ELF-1 (cell line): ENCODE results near the gene ARTN.
A peak's percentile ranks its signal among the peaks of the same experiment; 100 is the strongest.

Source experiments
- DNase-seq: peaks from one replicate; pipeline ENCODE4 v3.0.0-alpha.2; 2016; ENCODE audit warnings: low read depth, low spot score

ARTN gene

GRCh38 chr1:43933386-43934100 lies at the start of gene ARTN:
Gene ARTN, plus strand, starts transcription at chr1:43933801. Its CDS starts 1,856 bp downstream, at chr1:43935657.
- peak; percentile 72 for DNase-seq

DNA sequence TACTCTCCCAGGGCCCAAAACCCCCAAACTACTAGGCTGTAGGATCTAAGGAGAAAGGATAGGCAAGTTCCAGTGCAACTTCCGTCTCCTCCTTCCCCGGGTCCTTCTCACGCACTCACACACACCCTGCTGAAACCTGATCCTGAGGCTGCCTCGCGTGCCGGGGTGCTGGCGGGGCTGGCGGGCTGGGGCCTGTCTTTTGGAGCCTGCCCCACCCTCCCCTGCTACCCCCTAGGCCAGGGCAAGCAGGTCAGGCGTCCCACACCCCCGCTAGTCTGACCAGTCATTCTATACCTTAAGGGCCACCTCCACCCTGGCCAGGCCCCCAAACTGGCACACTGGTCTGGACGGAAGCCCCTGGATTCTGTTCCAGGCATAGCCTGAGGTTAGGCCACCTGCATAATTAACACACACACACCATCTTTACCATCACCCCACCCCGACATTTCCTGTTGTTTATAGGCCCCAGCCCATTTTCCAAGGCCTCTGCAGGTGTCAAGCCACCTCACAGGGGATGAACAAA lies 48.3 kb upstream of the ARTN start:
- DNase-seq, result peak; percentile 81

DNA sequence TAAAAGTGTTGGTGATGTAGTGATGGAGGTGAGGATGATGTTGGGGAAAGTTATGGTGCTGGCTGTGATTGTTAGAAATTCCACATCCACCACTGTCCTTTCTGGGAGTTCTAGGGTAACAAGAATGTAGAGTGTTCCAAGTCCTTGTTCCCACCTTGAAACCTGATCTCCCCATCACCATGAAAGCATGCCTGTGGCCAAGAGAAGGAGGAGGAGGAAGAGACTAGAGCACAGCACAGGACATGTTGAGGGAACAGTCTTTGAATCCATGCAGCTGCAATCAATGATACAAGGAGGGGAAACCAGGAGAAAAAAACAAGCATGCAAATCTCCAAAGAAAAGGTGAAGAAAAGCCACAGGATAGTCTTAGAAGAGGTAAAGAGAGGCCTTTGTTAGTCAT lies 45.9 kb upstream of the ARTN start:
- peak; percentile 15 for DNase-seq

- no peak for DNase-seq
Observed at GRCh38 chr1:43890815-43891214, 42.8 kb upstream of the ARTN start.

DNA sequence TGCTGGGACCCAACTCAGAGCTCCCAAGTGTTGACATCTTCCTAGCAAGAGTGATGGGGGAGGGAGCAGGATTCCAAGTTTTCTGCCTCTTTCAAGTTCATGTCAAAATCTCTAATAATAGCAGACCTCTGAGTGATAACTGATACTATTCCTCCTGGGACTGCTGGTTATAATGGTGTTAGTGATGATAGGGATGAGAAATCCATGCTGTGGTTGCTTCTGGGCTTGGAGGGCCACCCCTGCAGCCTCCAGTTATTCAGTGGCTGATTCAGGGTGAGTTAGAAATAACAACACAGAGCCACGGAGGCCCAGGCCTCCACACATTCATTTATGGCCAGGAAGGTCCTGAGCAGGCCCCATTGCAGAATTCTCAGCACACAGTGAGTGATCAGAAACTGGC lies 40.6 kb upstream of the ARTN start:
- DNase-seq, result no peak

- DNase-seq, result no peak
Observed at GRCh38 chr1:43898981-43899380, 34.6 kb upstream of the ARTN start.

DNA sequence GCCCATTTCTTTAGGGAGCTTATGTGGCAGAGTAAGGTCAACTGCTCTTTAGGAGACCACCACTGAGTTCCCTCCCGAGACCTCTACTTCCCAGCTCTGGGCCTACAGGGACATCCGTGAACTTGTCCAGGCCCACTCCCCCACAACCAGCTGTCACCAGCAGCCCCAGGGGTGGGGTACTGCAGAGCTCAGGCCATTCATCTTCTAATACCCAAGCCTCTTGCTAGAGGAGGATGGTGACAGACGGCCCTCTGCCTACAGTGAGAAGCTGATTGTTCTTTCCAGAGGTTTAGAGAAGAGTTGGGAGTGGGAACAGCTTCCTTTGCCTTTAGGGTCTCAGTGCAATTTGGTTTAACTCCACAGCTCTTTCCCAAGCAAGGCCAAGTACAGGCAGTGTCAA lies 33.2 kb upstream of the ARTN start:
- DNase-seq, result no peak

- no peak for DNase-seq
Observed at GRCh38 chr1:43901196-43901961, 32.2 kb upstream of the ARTN start.

DNA sequence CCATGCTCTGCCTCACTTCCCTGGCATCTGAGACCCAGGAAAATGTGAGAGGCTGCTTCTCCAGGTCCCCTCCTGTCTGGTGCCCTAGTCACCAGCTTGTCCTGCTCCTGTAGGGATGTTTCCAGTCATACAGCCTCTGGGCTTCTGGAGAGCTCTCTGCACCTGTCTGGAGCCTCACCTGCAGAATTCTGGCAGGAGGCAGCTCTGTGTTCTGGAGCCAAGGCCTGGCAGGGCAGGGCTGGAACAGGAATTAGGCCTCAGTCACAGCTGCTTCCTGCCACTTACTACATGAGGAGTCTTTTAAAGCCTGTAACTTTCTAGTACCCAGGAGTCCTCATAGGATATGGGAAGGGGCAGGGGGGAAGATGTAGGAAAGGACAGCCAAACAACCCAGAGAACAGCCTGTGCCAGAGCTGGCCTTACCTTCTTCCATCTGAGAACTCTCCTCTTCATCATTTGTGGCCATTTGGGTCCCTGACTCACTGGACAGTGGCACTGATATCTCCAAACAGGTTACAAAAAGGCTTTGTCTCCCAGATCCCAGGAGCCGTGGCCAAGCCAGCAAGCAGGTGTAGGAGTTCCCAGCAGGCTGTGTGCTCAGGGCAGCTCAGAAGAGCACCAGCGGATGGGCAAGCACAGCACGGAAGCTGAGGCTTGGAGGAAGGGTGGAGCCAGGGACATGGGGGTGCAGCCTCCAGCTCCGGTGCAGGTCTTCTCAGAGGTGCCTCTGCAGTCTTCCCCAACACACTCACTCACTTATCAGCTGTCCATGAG lies 31.4 kb upstream of the ARTN start:
- no peak for DNase-seq

DNA sequence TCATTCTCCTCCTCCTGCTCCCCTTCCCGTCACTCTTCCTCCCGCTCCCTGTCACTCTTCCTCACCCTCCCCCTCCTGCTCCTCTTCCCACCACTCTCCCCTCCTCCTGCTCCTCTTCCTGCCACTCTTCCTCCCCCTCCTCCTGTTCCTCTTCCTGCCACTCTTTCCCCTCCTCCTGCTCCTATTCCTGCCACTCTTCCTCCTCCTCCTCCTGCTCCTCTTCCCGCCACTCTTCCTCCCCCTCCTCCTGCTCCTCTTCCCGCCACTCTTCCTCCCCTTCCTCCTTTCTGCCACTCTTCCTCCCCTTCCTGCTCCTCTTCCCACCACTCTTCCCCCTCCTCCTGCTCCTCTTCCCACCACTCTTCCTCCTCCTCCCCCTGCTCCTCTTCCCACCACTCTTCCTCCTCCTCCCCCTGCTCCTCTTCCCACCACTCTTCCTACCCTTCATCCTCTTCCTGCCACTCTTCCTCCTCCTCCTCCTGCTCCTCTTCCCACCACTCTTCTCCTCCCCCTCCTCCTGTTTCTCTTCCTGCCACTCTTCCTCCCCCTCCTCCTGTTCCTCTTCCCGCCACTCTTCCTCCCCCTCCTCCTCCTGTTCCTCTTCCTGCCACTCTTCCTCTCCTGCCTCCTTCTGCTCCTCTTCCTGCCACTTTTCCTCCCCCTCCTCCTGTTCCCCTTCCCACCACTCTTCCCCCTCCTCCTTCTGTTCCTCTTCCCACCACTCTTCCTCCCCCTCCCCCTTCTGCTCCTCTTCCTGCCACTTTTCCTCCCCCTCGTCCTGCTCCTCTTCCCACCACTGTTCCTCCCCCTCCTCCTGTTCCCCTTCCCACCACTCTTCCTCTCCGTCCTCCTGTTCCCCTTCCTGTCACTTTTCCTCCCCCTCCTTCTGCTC lies 28.7 kb upstream of the ARTN start:
- no peak for DNase-seq

DNA sequence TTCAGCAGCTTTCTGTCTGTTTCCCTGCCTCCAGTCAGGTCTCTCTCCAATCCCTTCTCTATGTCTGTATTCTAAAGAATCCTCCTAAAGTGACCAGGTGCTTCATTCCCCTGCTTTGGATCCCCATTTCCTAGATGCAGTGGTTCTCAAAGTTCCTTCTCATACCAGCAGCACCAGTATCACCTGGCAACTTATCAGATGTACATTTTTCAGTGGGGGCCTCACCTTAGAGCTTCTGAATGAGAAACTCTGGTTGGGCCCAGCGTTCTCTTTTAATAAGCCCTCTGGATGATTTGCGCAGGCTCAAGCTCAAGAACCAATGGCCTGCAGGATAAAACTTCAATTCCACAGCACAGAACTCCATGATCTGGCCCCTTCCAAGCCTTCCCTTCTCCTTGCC lies 25.4 kb upstream of the ARTN start:
- no peak for DNase-seq

DNA sequence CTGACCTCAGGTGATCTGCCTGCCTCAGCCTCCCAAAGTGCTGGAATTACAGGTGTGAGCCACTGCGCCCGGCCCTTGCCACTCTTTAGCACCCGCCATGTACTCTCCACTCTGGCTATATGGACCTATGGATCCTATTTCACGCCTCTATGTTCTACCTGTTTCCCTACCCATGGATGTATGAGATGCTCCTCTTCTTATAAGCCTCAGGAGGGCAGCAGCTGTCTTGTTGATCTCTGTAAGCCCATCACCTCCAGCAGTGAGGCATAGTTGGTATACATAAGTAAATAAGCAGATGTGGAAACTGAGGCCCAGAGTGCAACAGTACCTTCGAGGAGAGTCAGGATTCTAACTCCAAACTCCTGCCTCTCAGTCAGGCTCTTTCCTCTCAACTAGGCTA lies 24.7 kb upstream of the ARTN start:
- DNase-seq, result no peak

- DNase-seq, result no peak
Observed at GRCh38 chr1:43910343-43910742, 23.3 kb upstream of the ARTN start.

DNA sequence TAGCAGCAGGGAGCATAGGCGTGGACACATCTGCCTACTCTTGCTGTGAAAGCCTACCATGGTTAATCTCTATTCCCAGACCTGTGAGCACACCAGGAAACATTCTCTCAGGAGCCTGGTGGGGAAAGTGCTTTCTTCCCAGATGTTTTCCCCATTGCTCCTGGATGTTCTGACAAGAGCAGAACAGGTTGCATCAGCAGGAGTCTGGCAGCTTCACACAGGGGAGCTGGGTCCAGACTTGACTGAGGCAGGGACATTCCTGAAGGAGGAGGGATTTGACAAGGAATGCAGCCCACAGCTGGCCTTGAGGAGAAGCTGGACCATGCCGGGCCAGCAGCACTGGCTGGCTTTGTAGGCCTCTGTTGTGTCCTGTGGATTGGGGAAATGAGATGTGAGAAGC lies 21.0 kb upstream of the ARTN start:
- DNase-seq, result peak; percentile 89

GRCh38 chr1:43913051-43913501 lies 20.5 kb upstream of the ARTN start:
- no peak for DNase-seq

- DNase-seq, result no peak
Observed at GRCh38 chr1:43913666-43914360, 19.8 kb upstream of the ARTN start.

DNA sequence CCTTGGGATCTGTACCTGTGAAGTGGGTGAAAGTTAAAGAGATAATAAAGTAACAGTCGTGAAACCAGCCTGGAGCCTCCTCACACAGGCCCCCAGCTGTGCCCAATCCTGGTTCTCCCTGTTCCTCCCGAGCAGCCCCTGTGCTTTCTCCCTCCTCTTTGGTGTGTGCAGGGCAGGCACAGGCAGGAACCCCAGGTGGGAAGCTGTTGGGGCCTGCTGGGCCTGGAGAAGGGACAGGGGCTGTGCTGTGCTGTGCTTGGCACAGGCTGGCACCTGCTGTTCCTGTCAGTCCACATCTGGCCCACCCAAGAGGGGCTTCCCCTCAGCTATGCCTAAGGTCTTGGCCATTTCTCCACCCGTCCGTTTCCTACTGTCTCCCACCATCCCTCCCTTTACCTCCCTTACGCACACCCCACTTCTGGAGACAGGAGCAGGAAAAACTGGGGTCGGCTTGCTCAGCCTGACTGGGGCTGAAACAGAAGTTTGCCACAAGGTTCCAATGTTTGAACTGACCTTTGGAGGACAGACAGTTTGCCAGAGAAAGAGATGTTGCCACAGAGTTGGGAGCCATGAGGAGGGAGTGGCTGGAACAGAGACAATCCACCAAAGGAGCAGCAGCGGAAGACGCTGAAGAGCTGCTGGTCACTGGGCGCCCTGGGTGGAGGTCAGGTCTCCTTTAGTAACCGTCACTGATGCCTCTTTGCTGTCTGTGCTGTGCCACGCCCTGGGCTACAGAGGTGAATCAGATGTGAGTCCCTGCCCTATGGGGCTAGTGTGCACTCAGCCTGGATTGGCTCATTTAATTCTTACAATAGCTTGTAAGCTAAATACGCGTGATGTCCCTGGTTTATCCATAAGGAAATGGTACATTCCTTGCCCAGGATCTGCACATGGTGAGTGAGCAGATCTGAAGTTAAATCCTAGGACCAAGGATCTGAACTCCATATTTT lies 18.8 kb upstream of the ARTN start:
- DNase-seq, result no peak

- no peak for DNase-seq
Observed at GRCh38 chr1:43919906-43920305, 13.7 kb upstream of the ARTN start.

DNA sequence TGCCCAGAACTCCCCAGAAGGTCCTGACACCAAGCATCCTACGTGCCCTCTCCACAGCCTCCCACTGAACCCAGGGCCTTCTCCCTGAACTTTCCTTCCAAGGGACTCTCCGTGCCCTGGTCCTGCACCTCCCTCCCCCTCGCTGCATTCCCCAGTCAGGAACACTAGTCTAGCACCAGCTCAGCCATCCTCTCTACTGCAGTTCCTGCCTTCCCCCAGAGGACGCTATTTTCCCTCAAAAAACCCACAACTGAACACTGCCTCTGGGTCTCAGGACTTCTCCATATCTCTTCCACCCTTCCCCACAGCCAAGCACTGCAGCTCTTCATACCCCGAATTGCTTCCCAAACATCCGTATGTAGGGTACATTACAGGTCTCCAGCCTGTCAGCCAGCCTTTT lies 12.6 kb upstream of the ARTN start:
- DNase-seq, result no peak
